Cardiac muscle cell (in vitro differentiated cells and primary cell): ENCODE measurements around the gene HOXA2. TPM values are rescaled to one million over a fixed set of nuclear protein-coding genes. Genes with fewer than 3 reads are reported as not detected.

ENCODE experiments used
- DNase-seq, 2 donors: peaks; one replicate each; pipeline versions ENCODE4 v3.0.0 to v3.0.0-alpha.2; 2010 to 2017; ENCODE audit warnings: low read depth in 1 of 2, low spot score in 1 of 2
- H3K27ac ChIP-seq: fragments of 200-600 bp; sonication (generic); 2 replicates; pipeline ENCODE4 v1.5.1; 2016
- H3K27me3 ChIP-seq: fragments of 200-600 bp; sonication (generic); 2 replicates; pipeline ENCODE4 v1.6.0; 2016; ENCODE audit warnings: control low read depth
- H3K36me3 ChIP-seq: fragments of 200-600 bp; sonication (generic); 2 replicates; pipeline ENCODE4 v1.5.1; 2016; ENCODE audit warnings: control low read depth
- H3K4me1 ChIP-seq: fragments of 200-600 bp; sonication (generic); 2 replicates; pipeline ENCODE4 v1.8.1; 2017; ENCODE audit warnings: low read depth, mild to moderate bottlenecking, mixed run types
- H3K4me3 ChIP-seq: fragments of 200-600 bp; sonication (generic); 2 replicates; pipeline ENCODE4 v1.5.1; 2016; ENCODE audit warnings: mild to moderate bottlenecking
- H3K9me3 ChIP-seq: fragments of 200-600 bp; sonication (generic); 2 replicates; pipeline ENCODE4 v1.5.1; 2017; ENCODE audit warnings: low read depth, mild to moderate bottlenecking, control low read depth
- CTCF ChIP-seq: IDR thresholded peaks from 2 replicates; pipeline ENCODE4 v1.5.1; 2012; ENCODE audit warnings: low read depth, mild to moderate bottlenecking, low read length
- polyA plus RNA-seq: library from polyadenylated mRNA; unstranded; fragments of >200 nt; fragmentation: Nextera tagmentation; extraction: Ambion mirVana; gene quantifications from 2 replicates; pipeline ENCODE4 v1.2.1, GENCODE V29; 2016
- total RNA-seq: library from RNA; depleted of rRNA; stranded (reverse); fragments of >200 nt; gene quantifications from 2 replicates; pipeline ENCODE4 v1.2.3, GENCODE V29; 2016

Gene HOXA2
- total and polyA plus RNA-seq, 2 experiments from 2014 or later, result 0.12 to 0.27 TPM

DNA sequence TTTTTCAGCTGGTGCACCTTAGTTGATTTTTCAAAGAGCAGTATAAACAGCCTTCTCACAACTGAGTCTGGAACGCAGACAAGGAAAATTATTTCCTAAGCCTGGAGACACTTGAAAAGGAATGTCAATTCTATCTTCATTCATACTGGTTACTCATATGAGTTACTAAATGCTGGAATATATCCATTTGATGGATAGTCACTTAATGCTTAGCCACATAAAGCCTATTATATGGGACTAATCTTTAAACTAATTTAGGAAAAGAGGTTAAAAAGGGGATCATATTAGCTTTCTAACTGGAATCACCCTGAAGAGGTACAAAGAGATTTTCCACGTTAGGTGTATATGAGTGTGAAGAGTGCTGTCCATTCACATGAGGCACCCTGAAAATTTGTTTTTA, 29.7 kb upstream of the HOXA2 start:
- H3K27ac ChIP-seq, result no peak overlapping the region

DNA sequence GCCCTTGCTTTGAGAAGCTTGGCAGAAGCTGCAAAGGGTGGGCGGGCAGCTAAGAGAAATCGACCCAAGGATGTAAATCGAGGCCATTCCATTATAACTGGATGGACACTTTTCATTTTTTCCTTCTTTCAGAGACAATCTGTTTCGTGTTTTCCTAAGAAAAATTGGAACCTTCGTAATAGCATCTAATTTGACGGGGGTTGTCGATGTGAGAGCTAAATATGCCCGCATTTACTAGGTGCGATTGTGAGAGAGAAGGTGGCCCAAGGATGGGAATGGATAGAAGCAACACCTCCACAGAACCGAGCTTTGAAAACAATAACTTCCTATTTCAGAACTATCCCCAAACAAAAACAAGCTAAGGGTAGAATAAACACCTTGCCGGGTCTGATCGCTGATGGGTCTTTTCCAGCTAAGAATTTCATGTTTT, 28.9 kb upstream of the HOXA2 start:
- DNase-seq, result no peak
- Histone ChIP-seq H3K4me1 (no peaks in the 10 kb centered on the region), H3K9me3 (no peaks in the 10 kb centered on the region), H3K27ac (no peak overlapping the region), H3K27me3 (peaks cover 100% of the 10 kb centered on the region), H3K36me3 (no peaks in the 10 kb centered on the region), H3K4me3 (peak overlapping the region; percentile 30)
- TF ChIP-seq CTCF, result no peak

More for the DNA sequence above, 29.7 kb upstream of the HOXA2 start:
- H3K4me3 ChIP-seq, result no peak overlapping the region
- no peaks in the 10 kb centered on the region for H3K36me3 ChIP-seq
- H3K9me3 ChIP-seq, result no peaks in the 10 kb centered on the region
- TF ChIP-seq CTCF, result no peak
- H3K27me3 ChIP-seq, result peaks cover 100% of the 10 kb centered on the region
- no peak for DNase-seq
- no peaks in the 10 kb centered on the region for H3K4me1 ChIP-seq

GRCh38 chr7:27130540-27131389, 28.3 kb upstream of the HOXA2 start, which contains the start of gene HOXA4:
Gene HOXA4, minus strand, starts transcription at chr7:27130757. Its CDS starts 24 bp downstream, at chr7:27130733.
- Histone ChIP-seq H3K4me3 (peak within 1 kb of the TSS; percentile 30), H3K27ac (no peak within 1 kb of the TSS), H3K36me3 (no peaks in the 10 kb centered on the region), H3K4me1 (no peaks in the 10 kb centered on the region), H3K9me3 (no peaks in the 10 kb centered on the region), H3K27me3 (peaks cover 100% of the 10 kb centered on the region)
- DNase-seq, result peak; percentile 49 to 50
- no peak for TF ChIP-seq CTCF

GRCh38 chr7:27129729-27130539, 27.5 kb upstream of the HOXA2 start:
- Histone ChIP-seq H3K4me3 (peak overlapping the region; percentile 30), H3K4me1 (no peaks in the 10 kb centered on the region), H3K9me3 (no peaks in the 10 kb centered on the region), H3K27me3 (peaks cover 100% of the 10 kb centered on the region), H3K27ac (no peak overlapping the region), H3K36me3 (no peaks in the 10 kb centered on the region)
- no peak for DNase-seq
- TF ChIP-seq CTCF, result no peak

GRCh38 chr7:27128776-27129728, 26.6 kb upstream of the HOXA2 start:
- DNase-seq, result no peak
- Histone ChIP-seq H3K4me3 (no peak overlapping the region), H3K4me1 (no peaks in the 10 kb centered on the region), H3K9me3 (no peaks in the 10 kb centered on the region), H3K27me3 (peaks cover 100% of the 10 kb centered on the region), H3K27ac (no peak overlapping the region), H3K36me3 (no peaks in the 10 kb centered on the region)
- no peak for TF ChIP-seq CTCF
